ENCODE data around the gene FBLIM1. TPM values are rescaled to one million over a fixed set of nuclear protein-coding genes. Genes with fewer than 3 reads are reported as not detected.

The FBLIM1 gene
- total RNA-seq, 1 donor from 2014 or later, result not detected

DNA sequence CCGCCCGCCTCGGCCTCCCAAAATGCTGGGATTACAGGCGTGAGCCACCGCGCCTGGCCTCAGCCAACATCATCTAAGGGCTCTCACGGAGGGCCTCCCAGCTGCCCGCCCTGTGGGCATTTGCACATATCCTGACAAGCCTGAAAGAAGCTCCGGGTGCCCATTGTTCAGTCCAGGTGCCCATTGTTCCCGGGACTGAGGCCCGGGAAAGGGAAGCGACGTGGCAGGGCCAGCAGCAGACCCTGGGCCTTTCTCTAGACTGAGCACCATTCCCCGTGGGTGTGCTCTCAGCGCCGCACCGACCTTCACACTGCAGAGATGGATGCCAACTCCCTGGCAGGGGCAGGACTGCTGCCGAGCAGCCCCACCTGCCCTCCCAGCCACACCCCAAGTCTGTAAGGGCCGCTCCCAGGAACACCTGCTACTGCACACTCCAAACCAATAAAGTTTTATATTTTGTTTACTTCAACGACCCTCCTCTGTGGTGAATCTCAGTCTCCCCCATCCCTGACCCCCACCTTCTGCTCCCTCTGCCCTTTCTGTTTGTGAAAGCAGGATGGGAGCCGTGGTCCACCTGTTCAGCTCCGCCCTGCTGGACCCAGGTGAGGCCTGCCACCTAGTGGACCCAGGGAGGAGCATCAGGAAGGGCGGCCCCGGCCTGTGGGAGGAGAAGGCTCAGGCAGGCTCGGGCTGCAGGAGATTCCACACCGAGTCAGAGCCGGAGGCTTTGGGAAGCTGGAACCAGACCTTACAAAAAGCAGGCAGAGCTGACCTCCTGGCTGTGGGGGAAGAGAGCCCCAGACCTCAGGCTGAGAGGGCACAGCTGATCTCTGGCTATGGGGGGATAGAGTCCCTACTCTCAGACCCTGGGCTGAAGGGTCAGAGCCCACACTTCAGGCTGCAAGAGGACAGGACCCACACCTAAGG is 17.4 kb upstream of the FBLIM1 start:
- Mint-ChIP-seq H3K27ac (no peak overlapping the region), H3K27me3 (no peaks in the 10 kb centered on the region), H3K4me3 (no peak overlapping the region), H3K9me3 (no peaks in the 10 kb centered on the region), H3K36me3 (ENCODE audit: low read depth) (no peaks in the 10 kb centered on the region), H3K4me1 (peaks cover 6% of the 10 kb centered on the region)
- intact Hi-C loops (cut with micrococcal nuclease), result loop anchor here (1.0 to 10.0 kb wide), 7 partner anchors 44 to 614 kb away; partner anchors contain the start of gene CASP9
- ChIA-PET CTCF (interaction anchor here (0.6 to 1.9 kb wide), 10 partner anchors 20 to 418 kb away, joined by 3 to 11 read pairs (median 4); partner anchors contain the start of gene DNAJC16), POLR2A (interaction anchor here (0.9 to 1.6 kb wide), 3 partner anchors 56 to 214 kb away, joined by 3 to 5 read pairs (median 4); partner anchors contain the start of genes DDI2 and DNAJC16)
- peak; percentile 66 for DNase-seq
- ATAC-seq (ENCODE audit: low read depth), result peak; percentile 94
- TF ChIP-seq, protein P1, sequence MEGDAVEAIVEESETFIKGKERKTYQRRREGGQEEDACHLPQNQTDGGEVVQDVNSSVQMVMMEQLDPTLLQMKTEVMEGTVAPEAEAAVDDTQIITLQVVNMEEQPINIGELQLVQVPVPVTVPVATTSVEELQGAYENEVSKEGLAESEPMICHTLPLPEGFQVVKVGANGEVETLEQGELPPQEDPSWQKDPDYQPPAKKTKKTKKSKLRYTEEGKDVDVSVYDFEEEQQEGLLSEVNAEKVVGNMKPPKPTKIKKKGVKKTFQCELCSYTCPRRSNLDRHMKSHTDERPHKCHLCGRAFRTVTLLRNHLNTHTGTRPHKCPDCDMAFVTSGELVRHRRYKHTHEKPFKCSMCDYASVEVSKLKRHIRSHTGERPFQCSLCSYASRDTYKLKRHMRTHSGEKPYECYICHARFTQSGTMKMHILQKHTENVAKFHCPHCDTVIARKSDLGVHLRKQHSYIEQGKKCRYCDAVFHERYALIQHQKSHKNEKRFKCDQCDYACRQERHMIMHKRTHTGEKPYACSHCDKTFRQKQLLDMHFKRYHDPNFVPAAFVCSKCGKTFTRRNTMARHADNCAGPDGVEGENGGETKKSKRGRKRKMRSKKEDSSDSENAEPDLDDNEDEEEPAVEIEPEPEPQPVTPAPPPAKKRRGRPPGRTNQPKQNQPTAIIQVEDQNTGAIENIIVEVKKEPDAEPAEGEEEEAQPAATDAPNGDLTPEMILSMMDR (IDR thresholded peaks at IDR 0.05), result no peak

GRCh38 chr1:15742339-15742801 is 16.2 kb upstream of the FBLIM1 start, which contains the start of gene TMEM82:
Gene TMEM82, plus strand, starts transcription at chr1:15742499. Its CDS starts 61 bp downstream, at chr1:15742560.
- DNase-seq (no peak), ATAC-seq (ENCODE audit: low read depth) (no peak)
- Mint-ChIP-seq H3K9me3 (no peaks in the 10 kb centered on the region), H3K27me3 (no peaks in the 10 kb centered on the region), H3K4me3 (no peak within 1 kb of the TSS), H3K4me1 (peaks cover 6% of the 10 kb centered on the region), H3K36me3 (ENCODE audit: low read depth) (no peaks in the 10 kb centered on the region), H3K27ac (no peak within 1 kb of the TSS)
- POLR2A ChIA-PET, result no interaction called here
- TF ChIP-seq, protein P1 (IDR thresholded peaks at IDR 0.05), result no peak
- CTCF ChIA-PET, result interaction anchor here (1.4 kb wide), 1 partner anchor 149 kb away, joined by 10 read pairs; no protein-coding TSS in a partner anchor
- intact Hi-C loops (cut with micrococcal nuclease), result loop anchor here (5.0 to 10.0 kb wide), 4 partner anchors 45 to 615 kb away; a partner anchor contains a TSS

GRCh38 chr1:15744122-15744679 is 14.4 kb upstream of the FBLIM1 start:
- Mint-ChIP-seq H3K4me1 (peaks cover 6% of the 10 kb centered on the region), H3K9me3 (no peaks in the 10 kb centered on the region), H3K4me3 (no peak overlapping the region), H3K36me3 (ENCODE audit: low read depth) (no peaks in the 10 kb centered on the region), H3K27ac (no peak overlapping the region), H3K27me3 (no peaks in the 10 kb centered on the region)
- intact Hi-C loops (cut with micrococcal nuclease), result loop anchor here (5.0 to 10.0 kb wide), 4 partner anchors 47 to 617 kb away; a partner anchor contains a TSS
- ATAC-seq (ENCODE audit: low read depth) (no peak), DNase-seq (no peak)
- TF ChIP-seq, protein P1 (IDR thresholded peaks at IDR 0.05), result no peak
- ChIA-PET POLR2A (no interaction called here), CTCF (no interaction called here)

- intact Hi-C loops (cut with micrococcal nuclease), result loop anchor here (10.0 kb wide), 1 partner anchor 113 kb away; no protein-coding TSS in a partner anchor
- H3K9me3 Mint-ChIP-seq, result no peaks in the 10 kb centered on the region
- CTCF ChIA-PET, result no interaction called here
These were observed 11.2 kb upstream of the FBLIM1 start for GRCh38 chr1:15747378-15747777.

More at GRCh38 chr1:15747378-15747777, 11.2 kb upstream of the FBLIM1 start:
- Mint-ChIP-seq H3K27me3 (no peaks in the 10 kb centered on the region), H3K36me3 (ENCODE audit: low read depth) (no peaks in the 10 kb centered on the region), H3K4me3 (no peak overlapping the region), H3K27ac (no peak overlapping the region), H3K4me1 (no peaks in the 10 kb centered on the region)
- TF ChIP-seq, protein P1 (IDR thresholded peaks at IDR 0.05), result no peak
- no peak for ATAC-seq (ENCODE audit: low read depth)
- POLR2A ChIA-PET, result no interaction called here
- DNase-seq, result no peak

Measured in activated B cell treated with CpG ODN at 0.5 μM for 24 hours (primary cell).